K562 (cell line): ENCODE results near the gene CCT5. TPM values are rescaled to one million over a fixed set of nuclear protein-coding genes. Genes with fewer than 3 reads are reported as not detected.

ENCODE experiments used
- BRCA1 ChIP-seq, 2 experiments: fragments of 450-650 bp in 1 of 2; sonication (generic) in 1 of 2; formaldehyde crosslinking in 1 of 2; IDR thresholded peaks; 2 replicates each; pipeline versions ENCODE4 v1.5.0 to v1.6.1; 2017 to 2020; ENCODE audit warnings: mild to moderate bottlenecking in 1 of 2, missing genetic modification reagents in 1 of 2
- CREB3 ChIP-seq: fragments of 450-650 bp; conservative IDR thresholded peaks from 2 replicates; pipeline ENCODE4 v1.6.1; 2016; ENCODE audit warnings: missing genetic modification characterization, low read depth, mild to moderate bottlenecking, missing compliant biosample characterization, moderate library complexity
- EZH2 ChIP-seq: IDR thresholded peaks from 2 replicates; pipeline ENCODE4 v1.6.1; 2012; ENCODE audit warnings: low read depth, mild to moderate bottlenecking, inconsistent platforms, low read length, borderline replicate concordance
- FOXA1 ChIP-seq: fragments of 450-650 bp; IDR thresholded peaks from 2 replicates; pipeline ENCODE4 v1.6.1; 2016; ENCODE audit warnings: mild to moderate bottlenecking, borderline replicate concordance
- FOXA3 ChIP-seq, 2 experiments: fragments of 450-650 bp in 1 of 2; sonication (generic) in 1 of 2; formaldehyde crosslinking; IDR thresholded peaks in 1 of 2; conservative IDR thresholded peaks in 1 of 2; 2 replicates each; pipeline versions ENCODE4 v1.4.0 to v1.8.0; 2020 to 2022; ENCODE audit warnings: mild to moderate bottlenecking in 2 of 2, missing genetic modification reagents in 1 of 2
- FUS ChIP-seq: fragments of 200-400 bp; formaldehyde crosslinking; optimal IDR thresholded peaks from 2 replicates; pipeline ENCODE3; 2017; ENCODE audit warnings: low read depth, low read length
- HMG20A ChIP-seq: fragments of 450-650 bp; formaldehyde crosslinking; conservative IDR thresholded peaks from 2 replicates; pipeline ENCODE4 v1.4.0; 2020; ENCODE audit warnings: mild to moderate bottlenecking, mixed read lengths
- KLF13 ChIP-seq: fragments of 450-650 bp; IDR thresholded peaks from 2 replicates; pipeline ENCODE4 v1.6.1; 2016; ENCODE audit warnings: missing genetic modification characterization, low read depth, mild to moderate bottlenecking, missing compliant biosample characterization, moderate library complexity, borderline replicate concordance
- MXD1 ChIP-seq: fragments of 250-450 bp; sonication (Bioruptor Pico); IDR thresholded peaks from 2 replicates; pipeline ENCODE4 v1.8.0; 2021; ENCODE audit warnings: borderline replicate concordance, mild to moderate bottlenecking, moderate library complexity; ENCODE audit not compliant: poor library complexity, severe bottlenecking
- NKRF ChIP-seq: fragments of 450-650 bp; IDR thresholded peaks from 2 replicates; pipeline ENCODE4 v1.6.1; 2016; ENCODE audit warnings: borderline replicate concordance
- XRCC3 ChIP-seq: fragments of 450-650 bp; IDR thresholded peaks from 2 replicates; pipeline ENCODE4 v1.6.1; 2017; ENCODE audit warnings: mild to moderate bottlenecking, moderate library complexity
- ZC3H11A ChIP-seq: IDR thresholded peaks from 2 replicates; pipeline ENCODE4 v1.6.1; 2012; ENCODE audit warnings: low read depth, low read length, improper control_type of control experiment
- ZNF280B ChIP-seq: fragments of 250-450 bp; sonication (Bioruptor Pico); IDR thresholded peaks from 2 replicates; pipeline ENCODE4 v1.5.1; 2021; ENCODE audit warnings: mild to moderate bottlenecking
- ZNF282 ChIP-seq: sonication (generic); formaldehyde crosslinking; IDR thresholded peaks from 2 replicates; pipeline ENCODE4 v1.8.1; 2023; ENCODE audit warnings: missing genetic modification reagents
- ZNF384 ChIP-seq: IDR thresholded peaks from 2 replicates; pipeline ENCODE4 v1.6.1; 2012; ENCODE audit warnings: low read depth, low read length, improper control_type of control experiment
- ZNF830 ChIP-seq: fragments of 250-450 bp; sonication (Bioruptor Pico); IDR thresholded peaks from 2 replicates; pipeline ENCODE4 v1.5.0; 2021; ENCODE audit warnings: mild to moderate bottlenecking
- polyA plus RNA-seq, 8 experiments: library from polyadenylated mRNA; depleted of rRNA in 4 of 8; stranded (reverse) in 5 of 8; unstranded in 3 of 8; fragments of >200 nt; fragmentation: Nextera tagmentation in 2 of 8; fragmentation: Illumina TruSeq in 1 of 8; extraction: Ambion mirVana in 2 of 8; extraction: Trizol in 1 of 8; gene quantifications; 2 replicates each; pipeline versions ENCODE4 v1.2.1 to v1.2.3, GENCODE V29; 2011 to 2014; ENCODE audit warnings: inconsistent platforms in 1 of 8, missing spikeins in 1 of 8
- total RNA-seq, 7 experiments: library from RNA; depleted of rRNA in 6 of 7; stranded (reverse); fragments of >200 nt in 6 of 7; fragmentation: Illumina TruSeq in 2 of 7; extraction: Trizol in 2 of 7; gene quantifications; 2 replicates each; pipeline versions ENCODE4 v1.2.1 to v1.2.3, GENCODE V29; 2011 to 2021; ENCODE audit warnings: low replicate concordance in 1 of 7
- TF ChIP-seq, protein P1 (sequence below): sonication (generic); formaldehyde crosslinking; IDR thresholded peaks from 2 replicates; pipeline ENCODE4 v1.4.0; 2020; ENCODE audit warnings: mild to moderate bottlenecking, missing genetic modification reagents

CCT5 gene
- total and polyA plus RNA-seq, 9 of the 15 experiments (the other 6 are each of a cell fraction or from before 2014, with no cell fraction given), result 782 to 1,606 (median 1,153) TPM

DNA sequence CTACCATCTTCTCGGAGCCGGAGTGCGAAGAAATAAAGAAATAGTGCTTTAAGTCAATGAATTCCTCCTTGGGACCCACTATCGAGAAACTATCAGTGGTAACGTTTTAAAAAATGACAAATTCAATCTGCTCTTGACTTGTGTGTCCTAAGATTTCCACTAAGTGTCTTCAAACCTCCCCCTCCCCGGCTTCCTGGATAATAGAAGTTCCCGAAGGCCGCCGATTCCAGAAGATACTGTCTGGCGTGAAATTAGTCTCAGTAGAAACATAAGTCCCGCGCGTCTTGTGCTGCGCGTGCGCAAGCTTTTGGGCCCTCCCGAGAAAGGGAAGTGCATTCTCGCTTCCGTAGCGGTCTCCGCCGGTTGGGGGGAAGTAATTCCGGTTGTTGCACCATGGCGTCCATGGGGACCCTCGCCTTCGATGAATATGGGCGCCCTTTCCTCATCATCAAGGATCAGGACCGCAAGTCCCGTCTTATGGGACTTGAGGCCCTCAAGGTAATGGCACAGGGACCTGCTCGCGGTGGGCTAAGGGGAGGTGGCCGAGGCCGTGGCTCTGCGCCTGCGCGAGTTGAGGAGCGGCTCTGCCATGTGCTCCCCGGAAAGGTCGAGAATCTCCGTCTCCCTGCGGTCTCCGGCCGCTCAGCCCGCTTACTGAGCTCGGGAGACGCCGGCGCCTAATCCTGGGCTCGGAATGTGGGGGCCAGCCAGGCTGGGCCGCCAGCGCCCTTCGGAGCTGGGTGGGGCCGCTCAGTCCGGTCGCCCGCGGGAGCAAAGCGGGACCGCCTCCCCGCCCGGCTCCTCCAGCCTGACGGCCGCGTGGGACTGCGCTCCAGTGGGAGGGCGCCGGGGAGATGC lies at the start of gene CCT5 (continued):
- TF ChIP-seq XRCC3 (no peak), EZH2 (no peak), FOXA3 (CRISPR knock-in tag; conservative IDR thresholded peaks at IDR 0.05 in 1 of 2, IDR thresholded peaks at IDR 0.05 in 1 of 2) (peak in 1 of 2 experiments; percentile 87; a peak in 2 of 4 replicates), ZC3H11A (no peak), FOXA1 (no peak), ZNF282 (CRISPR knock-in tag) (no peak), ZNF280B (CRISPR knock-in tag) (no peak), KLF13 (tag) (peak; percentile 87), CREB3 (tag) (no peak), BRCA1 (IDR thresholded peaks at IDR 0.05) (no peak), BRCA1 (CRISPR knock-in tag; IDR thresholded peaks at IDR 0.05) (no peak), HMG20A (CRISPR knock-in tag) (no peak), ZNF384 (peak; percentile 100), FUS (no peak), MXD1 (CRISPR knock-in tag) (peak; percentile 58), NKRF (peak; percentile 95), ZNF830 (CRISPR knock-in tag) (no peak)
- TF ChIP-seq, protein P1, sequence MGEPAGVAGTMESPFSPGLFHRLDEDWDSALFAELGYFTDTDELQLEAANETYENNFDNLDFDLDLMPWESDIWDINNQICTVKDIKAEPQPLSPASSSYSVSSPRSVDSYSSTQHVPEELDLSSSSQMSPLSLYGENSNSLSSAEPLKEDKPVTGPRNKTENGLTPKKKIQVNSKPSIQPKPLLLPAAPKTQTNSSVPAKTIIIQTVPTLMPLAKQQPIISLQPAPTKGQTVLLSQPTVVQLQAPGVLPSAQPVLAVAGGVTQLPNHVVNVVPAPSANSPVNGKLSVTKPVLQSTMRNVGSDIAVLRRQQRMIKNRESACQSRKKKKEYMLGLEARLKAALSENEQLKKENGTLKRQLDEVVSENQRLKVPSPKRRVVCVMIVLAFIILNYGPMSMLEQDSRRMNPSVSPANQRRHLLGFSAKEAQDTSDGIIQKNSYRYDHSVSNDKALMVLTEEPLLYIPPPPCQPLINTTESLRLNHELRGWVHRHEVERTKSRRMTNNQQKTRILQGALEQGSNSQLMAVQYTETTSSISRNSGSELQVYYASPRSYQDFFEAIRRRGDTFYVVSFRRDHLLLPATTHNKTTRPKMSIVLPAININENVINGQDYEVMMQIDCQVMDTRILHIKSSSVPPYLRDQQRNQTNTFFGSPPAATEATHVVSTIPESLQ (CRISPR knock-in tag), result no peak; the same call in 1 of the 2 replicates
